ENCODE measurements around the gene TMEM86B. TPM values are rescaled to one million over a fixed set of nuclear protein-coding genes. Genes with fewer than 3 reads are reported as not detected.

TMEM86B gene
- total RNA-seq, 1 experiment from 2014 or later, result 18.4 TPM

DNA sequence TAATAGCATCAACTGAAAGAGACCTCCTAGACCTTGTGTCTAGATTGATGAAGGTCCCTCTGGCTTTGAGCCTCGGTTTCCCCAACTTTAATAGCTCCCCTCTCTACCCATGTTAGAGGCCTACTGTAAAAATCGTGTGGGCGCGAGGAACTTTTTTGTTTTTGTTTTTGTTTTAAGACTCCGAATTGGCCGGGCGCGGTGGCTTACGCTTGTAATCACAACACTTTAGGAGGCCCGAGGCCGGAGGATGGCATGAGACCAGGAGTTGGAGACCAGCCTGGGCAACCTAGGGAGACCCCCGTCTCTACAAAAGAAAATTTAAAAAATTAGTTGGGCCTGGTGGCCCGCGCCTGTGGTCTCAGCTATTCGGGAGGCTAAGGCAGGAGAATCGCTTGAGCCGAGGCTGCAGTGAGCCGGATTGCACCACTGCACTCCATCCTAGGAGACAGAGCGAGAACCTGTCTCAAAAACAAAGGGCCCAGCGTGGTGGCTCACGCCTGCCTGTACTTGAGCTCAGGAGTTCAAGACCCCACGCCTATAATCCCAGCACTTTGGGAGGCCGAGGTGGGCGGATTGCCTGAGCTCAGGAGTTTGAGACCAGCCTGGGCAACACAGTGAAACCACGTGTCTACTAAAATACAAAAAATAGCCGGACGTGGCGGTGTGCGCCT, 31.1 kb upstream of the TMEM86B start:
- Histone ChIP-seq H3F3A (ENCODE audit: insufficient read depth, low read depth) (peaks cover 39% of the 10 kb centered on the region), H3K27me3 (ENCODE audit: insufficient read depth, low read depth) (no peaks in the 10 kb centered on the region), H3K4me3 (peak overlapping the region; percentile 63), H3K9me3 (ENCODE audit: insufficient read depth, low read depth) (no peaks in the 10 kb centered on the region), H3K9me2 (ENCODE audit: insufficient read depth) (no peaks in the 10 kb centered on the region), H3K4me1 (replicated peaks; ENCODE audit: insufficient read depth) (peaks cover 42% of the 10 kb centered on the region), H3K79me2 (ENCODE audit: low read depth) (peaks cover 40% of the 10 kb centered on the region), H3K4me2 (peak overlapping the region; percentile 89), H2AFZ (peak overlapping the region; percentile 89), H3K27ac (peak overlapping the region; percentile 86), H3K36me3 (ENCODE audit: low read depth) (no peaks in the 10 kb centered on the region), H4K20me1 (ENCODE audit: insufficient read depth) (peaks cover 32% of the 10 kb centered on the region)
- TF ChIP-seq EZH2 (IDR thresholded peaks at IDR 0.05; ENCODE audit: low read depth) (no peak), CTCF (conservative IDR thresholded peaks at IDR 0.05) (no peak)
- ChIA-PET POLR2A (ENCODE audit: unreplicated experiment) (interaction anchor here (0.6 to 1.5 kb wide), 12 partner anchors 11 to 202 kb away, joined by 3 to 20 read pairs (median 8); partner anchors contain the start of genes DNAAF3, HSPBP1, PPP1R12C and PTPRH), CTCF (interaction anchor here (0.9 to 1.6 kb wide), 5 partner anchors 31 to 385 kb away, joined by 3 to 6 read pairs (median 5); partner anchors contain the start of gene TMEM238)
- no peak for DNase-seq
- intact Hi-C loops (cut with micrococcal nuclease; ENCODE audit: unreplicated experiment), result loop anchor here (1.0 kb wide), 4 partner anchors 21 to 126 kb away; partner anchors contain the start of genes HSPBP1 and RPL28
- BruUV-seq (replicated peaks), result TSS peak; percentile 99

DNA sequence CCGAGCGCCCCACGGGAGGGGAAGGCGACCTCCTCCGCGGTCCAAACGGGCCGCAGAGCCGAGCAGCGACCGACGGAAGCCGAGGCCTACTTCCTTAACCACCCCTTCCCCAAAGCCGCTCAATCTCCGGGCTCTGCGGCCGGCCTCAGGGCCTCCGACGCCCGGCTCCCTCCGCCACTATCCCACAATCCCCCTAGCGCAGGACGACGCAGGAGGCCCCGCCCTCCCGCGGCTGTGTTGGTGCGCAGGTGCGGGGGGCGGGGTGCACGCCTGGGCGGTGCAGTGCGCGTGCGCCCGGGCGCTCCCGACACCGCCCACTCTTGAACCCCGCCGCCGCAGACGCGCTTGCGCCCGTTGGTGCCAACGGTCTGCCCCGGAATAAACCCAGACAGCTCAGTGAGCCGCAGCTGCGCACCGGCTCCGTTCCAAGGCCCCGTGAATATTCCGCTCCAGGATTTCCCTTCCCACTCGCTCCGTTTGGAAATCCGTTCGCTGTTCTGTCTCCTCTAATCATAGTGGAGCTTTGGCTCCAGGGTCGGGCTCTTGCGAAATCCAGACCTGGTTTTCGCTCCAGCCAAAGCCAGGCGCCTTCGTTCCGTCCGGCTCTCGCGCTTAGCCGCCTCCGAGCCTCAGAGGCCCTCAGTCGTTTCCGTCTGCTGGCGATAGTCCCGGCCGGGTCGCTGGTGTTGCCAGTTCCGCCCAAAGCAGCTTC, 30.4 kb upstream of the TMEM86B start, which contains the start of gene PPP6R1:
Gene PPP6R1 (minus strand): TSS at position 190 of the 712 bp plus-strand sequence. CDS start 11,914 bp downstream, outside the sequence.
- Histone ChIP-seq H3K36me3 (ENCODE audit: low read depth) (no peaks in the 10 kb centered on the region), H3K4me3 (peak within 1 kb of the TSS; percentile 77), H2AFZ (peak within 1 kb of the TSS; percentile 89), H3K4me1 (replicated peaks; ENCODE audit: insufficient read depth) (peaks cover 42% of the 10 kb centered on the region), H4K20me1 (ENCODE audit: insufficient read depth) (peaks cover 39% of the 10 kb centered on the region), H3K4me2 (peak within 1 kb of the TSS; percentile 97), H3K9me2 (ENCODE audit: insufficient read depth) (no peaks in the 10 kb centered on the region), H3K9me3 (ENCODE audit: insufficient read depth, low read depth) (no peaks in the 10 kb centered on the region), H3F3A (ENCODE audit: insufficient read depth, low read depth) (peaks cover 33% of the 10 kb centered on the region), H3K27ac (peak within 1 kb of the TSS; percentile 86), H3K27me3 (ENCODE audit: insufficient read depth, low read depth) (no peaks in the 10 kb centered on the region), H3K79me2 (ENCODE audit: low read depth) (peaks cover 47% of the 10 kb centered on the region)
- ChIA-PET POLR2A (ENCODE audit: unreplicated experiment) (interaction anchor here (0.6 to 1.5 kb wide), 14 partner anchors 19 to 1468 kb away, joined by 3 to 20 read pairs (median 5); partner anchors contain the start of genes DNAAF3, HSPBP1, PPP1R12C and PTPRH), CTCF (interaction anchor here (0.7 to 1.6 kb wide), 6 partner anchors 32 to 384 kb away, joined by 3 to 6 read pairs (median 4); partner anchors contain the start of genes TMEM238 and ZNF784)
- no TSS peak for BruUV-seq (replicated peaks)
- intact Hi-C loops (cut with micrococcal nuclease; ENCODE audit: unreplicated experiment), result loop anchor here (1.0 kb wide), 4 partner anchors 21 to 126 kb away; partner anchors contain the start of genes HSPBP1 and RPL28
- TF ChIP-seq EZH2 (IDR thresholded peaks at IDR 0.05; ENCODE audit: low read depth) (no peak), CTCF (conservative IDR thresholded peaks at IDR 0.05) (no peak)
- peak; percentile 99 to 100 for DNase-seq

- intact Hi-C loops (cut with micrococcal nuclease; ENCODE audit: unreplicated experiment), result no loop called here
- ChIA-PET CTCF (interaction anchor here (1.1 to 1.6 kb wide), 3 partner anchors 42 to 125 kb away, joined by 3 to 6 read pairs (median 5); partner anchors contain the start of gene TMEM238), POLR2A (ENCODE audit: unreplicated experiment) (interaction anchor here (0.5 to 1.3 kb wide), 9 partner anchors 19 to 788 kb away, joined by 3 to 18 read pairs (median 5); partner anchors contain the start of genes DNAAF3 and HSPBP1)
- peak overlapping the region; percentile 87 for H2AFZ ChIP-seq
- peaks cover 44% of the 10 kb centered on the region for H4K20me1 ChIP-seq (ENCODE audit: insufficient read depth)
- no peak for TF ChIP-seq EZH2 (IDR thresholded peaks at IDR 0.05; ENCODE audit: low read depth)
- no peak for TF ChIP-seq CTCF (conservative IDR thresholded peaks at IDR 0.05)
- BruUV-seq (replicated peaks), result no TSS peak
- H3F3A ChIP-seq (ENCODE audit: insufficient read depth, low read depth), result peaks cover 33% of the 10 kb centered on the region
- H3K27ac ChIP-seq, result peak overlapping the region; percentile 38; the same call in 1 of the 2 replicates
- peak overlapping the region; percentile 77 for H3K4me3 ChIP-seq
- H3K9me3 ChIP-seq (ENCODE audit: insufficient read depth, low read depth), result no peaks in the 10 kb centered on the region
- no peaks in the 10 kb centered on the region for H3K9me2 ChIP-seq (ENCODE audit: insufficient read depth)
- H3K27me3 ChIP-seq (ENCODE audit: insufficient read depth, low read depth), result no peaks in the 10 kb centered on the region
- peaks cover 52% of the 10 kb centered on the region for H3K79me2 ChIP-seq (ENCODE audit: low read depth)
- no peaks in the 10 kb centered on the region for H3K36me3 ChIP-seq (ENCODE audit: low read depth)
- peak overlapping the region; percentile 97 for H3K4me2 ChIP-seq
- no peak for DNase-seq
- H3K4me1 ChIP-seq (replicated peaks; ENCODE audit: insufficient read depth), result peaks cover 42% of the 10 kb centered on the region
These were observed 29.9 kb upstream of the TMEM86B start for GRCh38 chr19:55258476-55258827.

Measured in PC-9 (cell line).